Kidney (tissue), 14 donors: ENCODE results near the gene CDHR4. TPM values are rescaled to one million over a fixed set of nuclear protein-coding genes. Genes with fewer than 3 reads are reported as not detected.
"Not testable (repeated sequence)": the region's sequence is repeated elsewhere in the genome, so short reads cannot be mapped to it uniquely, and the experiment has no call there.

Source experiments
- DNase-seq, 5 donors: peaks; one replicate each; pipeline ENCODE4 v3.0.0-alpha.2; 2013 to 2020
- FAIRE-seq: peaks from 2 replicates; lab custom pipeline; 2012; peaks lifted over from hg19 to GRCh38; lab: Jason Lieb, UNC
- H3K27ac ChIP-seq, 2 donors: one replicate each; pipeline ENCODE4 v1.7.0; 2013; ENCODE audit warnings: low read depth in 2 of 2, low read length in 2 of 2, inconsistent platforms in 1 of 2
- H3K27me3 ChIP-seq: one replicate; pipeline ENCODE4 v1.7.1; 2013; ENCODE audit warnings: low read length, inconsistent platforms; ENCODE audit not compliant: control insufficient read depth, insufficient read depth
- H3K36me3 ChIP-seq, 3 donors: one replicate each; pipeline versions ENCODE4 v1.7.0 to v1.7.1; 2013; ENCODE audit warnings: low read length in 3 of 3, control low read depth in 1 of 3, inconsistent platforms in 1 of 3; ENCODE audit not compliant: insufficient read depth in 3 of 3, control insufficient read depth in 2 of 3
- H3K4me1 ChIP-seq, 3 donors: one replicate each; pipeline versions ENCODE4 v1.7.0 to v1.7.1; 2013; ENCODE audit warnings: low read length in 3 of 3, inconsistent platforms in 1 of 3, low read depth in 1 of 3; ENCODE audit not compliant: control insufficient read depth in 2 of 3, insufficient read depth in 2 of 3
- H3K4me3 ChIP-seq, 3 donors: one replicate each; pipeline versions ENCODE4 v1.7.0 to v1.8.1; 2013; ENCODE audit warnings: low read length in 3 of 3, control low read depth in 1 of 3, inconsistent platforms in 1 of 3
- H3K9ac ChIP-seq, 3 donors: one replicate each; pipeline versions ENCODE4 v1.7.0 to v1.7.1; 2013; ENCODE audit warnings: low read length in 3 of 3, control low read depth in 1 of 3, inconsistent platforms in 1 of 3
- H3K9me3 ChIP-seq, 3 donors: one replicate each; pipeline versions ENCODE4 v1.7.0 to v1.7.1; 2013; ENCODE audit warnings: low read length in 3 of 3, control low read depth in 1 of 3, inconsistent platforms in 1 of 3; ENCODE audit not compliant: control insufficient read depth in 2 of 3, insufficient read depth in 1 of 3
- CTCF ChIP-seq: IDR thresholded peaks from 3 replicates; pipeline ENCODE4 v1.5.1; 2012; ENCODE audit warnings: mild to moderate bottlenecking, moderate library complexity, borderline replicate concordance; ENCODE audit not compliant: insufficient read depth; ENCODE audit errors: extremely low read depth
- intact Hi-C: fragments of 100-400 bp; cut with DNase I; formaldehyde crosslinking; loops from one replicate; pipeline ENCODE4 v1.11.1; 2022
- polyA plus RNA-seq: library from polyadenylated mRNA; stranded (reverse); fragments of 350-450 nt; fragmentation: Illumina TruSeq; extraction: RNeasy Lipid Tissue Mini Kit (QIAGEN cat#74804); gene quantifications from one replicate; pipeline ENCODE4 v1.2.3, GENCODE V29; 2014; ENCODE audit warnings: low read depth, low replicate concordance; ENCODE audit not compliant: insufficient read depth
- total RNA-seq: library from RNA; stranded (reverse); fragmentation: NEBNext Ultra II Directional; extraction: Animal tissue kit (Norgen Biotek cat#: 25700); gene quantifications from one replicate; pipeline ENCODE4 v1.2.1, GENCODE V29; 2021
- donor health status: control.
- donor health status: control.
- donor health status: control.
- donor health status: control.
- donor health status: control.
- donor health status: DM: yes; HTN: yes; CAD: no.
- donor health status: Normal renal cell carcinoma (clear cell type).

Gene CDHR4
- total and polyA plus RNA-seq, 2 donors from 2014 or later = 0.54 TPM; not detected in 1

- intact Hi-C loops = no loop called here
Measured at GRCh38 chr3:49779358-49780079, 20.2 kb downstream of the CDHR4 start.

GRCh38 chr3:49776101-49776500, 23.6 kb downstream of the CDHR4 start:
- intact Hi-C loops, H3K27me3 ChIP-seq, H3K27ac ChIP-seq, H3K4me3 ChIP-seq, FAIRE-seq, H3K9me3 ChIP-seq, H3K9ac ChIP-seq, DNase-seq, H3K36me3 ChIP-seq, H3K4me1 ChIP-seq: not testable (repeated sequence)

More at GRCh38 chr3:49779358-49780079, 20.2 kb downstream of the CDHR4 start:
- FAIRE-seq = no peak
- H3K27ac ChIP-seq = no peak overlapping the region
- H3K9ac ChIP-seq = no peak overlapping the region
- no peaks in the 10 kb centered on the region for H3K9me3 ChIP-seq
- H3K4me3 ChIP-seq = no peak overlapping the region
- H3K4me1 ChIP-seq = peaks cover 0 to 6% (median 0%) of the 10 kb centered on the region in 3 donors
- H3K36me3 ChIP-seq = peaks cover 3 to 14% (median 4%) of the 10 kb centered on the region in 3 donors
- no peak for TF ChIP-seq CTCF
- H3K27me3 ChIP-seq = no peaks in the 10 kb centered on the region
- DNase-seq = no peak

- no peaks in the 10 kb centered on the region for H3K27me3 ChIP-seq
- no peak for FAIRE-seq
- no peak overlapping the region for H3K27ac ChIP-seq
- H3K36me3 ChIP-seq = peaks cover 2 to 8% (median 2%) of the 10 kb centered on the region in 3 donors
- H3K4me1 ChIP-seq = peaks cover 0 to 3% (median 0%) of the 10 kb centered on the region in 3 donors
- no peak for DNase-seq
- no peak for TF ChIP-seq CTCF
- H3K9me3 ChIP-seq = no peaks in the 10 kb centered on the region
- H3K4me3 ChIP-seq = no peak overlapping the region
- intact Hi-C loops = no loop called here
- H3K9ac ChIP-seq = no peak overlapping the region
Measured at GRCh38 chr3:49775538-49775937, 24.1 kb downstream of the CDHR4 start.

GRCh38 chr3:49772703-49773102, 27.0 kb downstream of the CDHR4 start:
- Histone ChIP-seq H3K9me3 (no peaks in the 10 kb centered on the region), H3K9ac (no peak overlapping the region), H3K4me3 (no peak overlapping the region), H3K27me3 (no peaks in the 10 kb centered on the region), H3K27ac (no peak overlapping the region), H3K36me3 (peaks cover 2 to 8% (median 2%) of the 10 kb centered on the region in 3 donors), H3K4me1 (no peaks in the 10 kb centered on the region)
- TF ChIP-seq CTCF = no peak
- intact Hi-C loops = no loop called here
- DNase-seq = no peak
- no peak for FAIRE-seq
